NB4 (cell line): ENCODE data around the gene SPINT2.

ENCODE experiments used
- MYC ChIP-seq: IDR thresholded peaks from 2 replicates; pipeline ENCODE4 v1.6.1; 2011; ENCODE audit warnings: low read depth, low read length
- POLR2A ChIP-seq: IDR thresholded peaks from 2 replicates; pipeline ENCODE4 v1.6.1; 2011; ENCODE audit warnings: mild to moderate bottlenecking; ENCODE audit not compliant: insufficient read length; ENCODE audit errors: extremely low read depth
- TF ChIP-seq, protein P1 (sequence below): IDR thresholded peaks from 2 replicates; pipeline ENCODE4 v1.6.1; 2011; ENCODE audit warnings: low read depth, low read length
- TF ChIP-seq, protein P2 (sequence below): IDR thresholded peaks from one replicate; pipeline ENCODE4 v1.5.1; 2012; ENCODE audit warnings: low read depth, low read length

DNA sequence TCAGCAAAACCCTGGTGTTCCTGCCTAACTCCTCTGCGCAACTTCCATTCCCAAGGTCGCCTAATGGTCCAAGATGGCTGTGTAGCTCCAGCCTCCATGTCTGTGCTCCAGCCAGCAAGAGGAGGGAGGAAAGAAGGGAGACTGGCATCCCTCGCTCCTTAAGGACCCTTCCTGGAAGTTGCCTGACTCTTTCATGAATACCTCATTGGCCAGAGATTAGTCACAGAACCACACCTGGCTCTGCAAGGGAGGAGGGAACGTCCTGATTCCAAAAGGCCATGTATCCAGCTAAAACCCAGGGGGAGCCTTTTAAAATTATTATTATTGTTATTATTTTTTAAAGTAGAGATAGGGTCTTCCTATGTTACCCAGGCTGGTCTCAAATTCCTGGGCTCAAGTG lies 60.1 kb downstream of the SPINT2 start:
- TF ChIP-seq POLR2A (no peak), MYC (no peak)
- TF ChIP-seq, protein P1, sequence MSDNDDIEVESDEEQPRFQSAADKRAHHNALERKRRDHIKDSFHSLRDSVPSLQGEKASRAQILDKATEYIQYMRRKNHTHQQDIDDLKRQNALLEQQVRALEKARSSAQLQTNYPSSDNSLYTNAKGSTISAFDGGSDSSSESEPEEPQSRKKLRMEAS = no peak
- TF ChIP-seq, protein P2, sequence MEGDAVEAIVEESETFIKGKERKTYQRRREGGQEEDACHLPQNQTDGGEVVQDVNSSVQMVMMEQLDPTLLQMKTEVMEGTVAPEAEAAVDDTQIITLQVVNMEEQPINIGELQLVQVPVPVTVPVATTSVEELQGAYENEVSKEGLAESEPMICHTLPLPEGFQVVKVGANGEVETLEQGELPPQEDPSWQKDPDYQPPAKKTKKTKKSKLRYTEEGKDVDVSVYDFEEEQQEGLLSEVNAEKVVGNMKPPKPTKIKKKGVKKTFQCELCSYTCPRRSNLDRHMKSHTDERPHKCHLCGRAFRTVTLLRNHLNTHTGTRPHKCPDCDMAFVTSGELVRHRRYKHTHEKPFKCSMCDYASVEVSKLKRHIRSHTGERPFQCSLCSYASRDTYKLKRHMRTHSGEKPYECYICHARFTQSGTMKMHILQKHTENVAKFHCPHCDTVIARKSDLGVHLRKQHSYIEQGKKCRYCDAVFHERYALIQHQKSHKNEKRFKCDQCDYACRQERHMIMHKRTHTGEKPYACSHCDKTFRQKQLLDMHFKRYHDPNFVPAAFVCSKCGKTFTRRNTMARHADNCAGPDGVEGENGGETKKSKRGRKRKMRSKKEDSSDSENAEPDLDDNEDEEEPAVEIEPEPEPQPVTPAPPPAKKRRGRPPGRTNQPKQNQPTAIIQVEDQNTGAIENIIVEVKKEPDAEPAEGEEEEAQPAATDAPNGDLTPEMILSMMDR = no peak
